Panc1 (cell line): ENCODE data around the gene C1orf115. TPM values are rescaled to one million over a fixed set of nuclear protein-coding genes. Genes with fewer than 3 reads are reported as not detected.

Experiments
- ATAC-seq: fragments of 200-7000 bp; cut with Tn5 transposase; 2 replicates; pipeline ENCODE4 v1.9.1; 2020; ENCODE audit warnings: mild to moderate bottlenecking, moderate library complexity
- BruUV-seq: library from RNA; stranded (reverse); fragments of 400-500 nt; replicated peaks from 2 replicates; lab custom pipeline; 2021; lab: Mats Ljungman, UMichigan
- CTCF ChIA-PET: fragments of 300-600 bp; sonication (Branson Sonifier 250); formaldehyde crosslinking; loops from one replicate; lab custom pipeline; 2022; ENCODE audit warnings: antibody characterized with exemption; lab: Charles Lee
- POLR2A ChIA-PET: fragments of 300-600 bp; sonication (Branson Sonifier 250); formaldehyde crosslinking; loops from one replicate; lab custom pipeline; 2022; ENCODE audit warnings: antibody characterized with exemption; lab: Charles Lee
- DNase-seq: peaks from one replicate; pipeline ENCODE4 v3.0.0-alpha.2; 2010; ENCODE audit warnings: low read depth, low spot score
- H3K27ac ChIP-seq: 2 replicates; pipeline ENCODE4 v1.5.1; 2011; ENCODE audit warnings: mild to moderate bottlenecking, low read length, inconsistent platforms
- H3K27me3 ChIP-seq: fragments of 200-500 bp; sonication (Bioruptor generic); 2 replicates; pipeline ENCODE4 v1.6.0; 2014; ENCODE audit warnings: low read length, inconsistent platforms; ENCODE audit not compliant: control insufficient read depth, insufficient read depth
- H3K36me3 ChIP-seq: fragments of 200-500 bp; sonication (Bioruptor generic); 2 replicates; pipeline ENCODE4 v1.5.1; 2014; ENCODE audit warnings: inconsistent platforms, mild to moderate bottlenecking, low read length, moderate library complexity; ENCODE audit not compliant: control insufficient read depth, insufficient read depth
- H3K4me1 ChIP-seq: 2 replicates; pipeline ENCODE4 v1.5.1; 2011; ENCODE audit warnings: inconsistent platforms, mild to moderate bottlenecking, low read length, moderate library complexity; ENCODE audit not compliant: control insufficient read depth, insufficient read depth
- H3K4me3 ChIP-seq, 2 experiments: 2 replicates each; pipeline ENCODE4 v1.5.1; 2011 to 2012; ENCODE audit warnings: low read depth in 2 of 2, low read length in 2 of 2, mild to moderate bottlenecking in 2 of 2, inconsistent platforms in 1 of 2, moderate library complexity in 1 of 2
- H3K9me3 ChIP-seq: fragments of 200-500 bp; sonication (Bioruptor generic); 2 replicates; pipeline ENCODE4 v1.5.1; 2014; ENCODE audit warnings: low read depth, mild to moderate bottlenecking, inconsistent platforms, low read length, moderate library complexity; ENCODE audit not compliant: control insufficient read depth, insufficient read depth
- CTCF ChIP-seq: fragments of 450-650 bp; IDR thresholded peaks from 2 replicates; pipeline ENCODE4 v1.5.1; 2017; ENCODE audit warnings: mild to moderate bottlenecking
- POLR2AphosphoS5 ChIP-seq: IDR thresholded peaks from 2 replicates; pipeline ENCODE4 v1.6.1; 2012; ENCODE audit warnings: mild to moderate bottlenecking, low read depth, low read length, moderate library complexity
- REST ChIP-seq, 2 experiments: IDR thresholded peaks; 2 replicates each; pipeline ENCODE4 v1.6.1; 2011 to 2012; ENCODE audit warnings: low read depth in 2 of 2, control low read depth in 1 of 2, low read length in 1 of 2, mild to moderate bottlenecking in 1 of 2, moderate library complexity in 1 of 2; ENCODE audit not compliant: insufficient read depth in 1 of 2
- SIN3A ChIP-seq: IDR thresholded peaks from 2 replicates; pipeline ENCODE4 v1.6.1; 2012; ENCODE audit warnings: low read depth, mild to moderate bottlenecking, low read length, moderate library complexity, borderline replicate concordance; ENCODE audit not compliant: insufficient read depth
- TCF7L2 ChIP-seq: IDR thresholded peaks from 2 replicates; pipeline ENCODE4 v1.6.1; 2011; ENCODE audit warnings: mild to moderate bottlenecking, low read depth, low read length, inconsistent platforms
- in situ Hi-C: cut with HindIII; loops from 2 replicates; pipeline ENCODE4 v1.10.0; 2016; ENCODE audit warnings: low sequenced_read_pairs, low pct_unique_long_range_greater_than_20kb
- intact Hi-C: fragments of 100-400 bp; cut with micrococcal nuclease; formaldehyde crosslinking; loops from one replicate; pipeline ENCODE4 v1.10.0; 2022; ENCODE audit not compliant: unreplicated experiment
- total RNA-seq: library from RNA; stranded (reverse); gene quantifications from one replicate; pipeline ENCODE4 v1.2.1, GENCODE V29; 2021; ENCODE audit not compliant: unreplicated experiment

C1orf115 gene
- total RNA-seq, 1 experiment from 2014 or later = 3.9 TPM

GRCh38 chr1:220673921-220674320, 16.2 kb upstream of the C1orf115 start:
- intact Hi-C loops = no loop called here
- H3K4me1 ChIP-seq = no peaks in the 10 kb centered on the region
- H3K36me3 ChIP-seq = no peaks in the 10 kb centered on the region
- CTCF ChIA-PET = no interaction called here
- no peaks in the 10 kb centered on the region; the same call in 1 of the 2 replicates for H3K27me3 ChIP-seq
- no peak overlapping the region for H3K4me3 ChIP-seq
- ATAC-seq (no peak), DNase-seq (no peak)
- H3K9me3 ChIP-seq = no peaks in the 10 kb centered on the region
- in situ Hi-C loops = no loop called here
- no TSS peak for BruUV-seq
- H3K27ac ChIP-seq = no peak overlapping the region
- TF ChIP-seq SIN3A = no peak
- TF ChIP-seq POLR2AphosphoS5 = no peak
- no peak for TF ChIP-seq REST (IDR thresholded peaks at IDR 0.05; ENCODE audit: insufficient read depth in 1 of 2, low read depth in 2 of 2, low read length in 1 of 2)
- TF ChIP-seq CTCF = no peak
- no peak for TF ChIP-seq TCF7L2
- POLR2A ChIA-PET = no interaction called here

DNA sequence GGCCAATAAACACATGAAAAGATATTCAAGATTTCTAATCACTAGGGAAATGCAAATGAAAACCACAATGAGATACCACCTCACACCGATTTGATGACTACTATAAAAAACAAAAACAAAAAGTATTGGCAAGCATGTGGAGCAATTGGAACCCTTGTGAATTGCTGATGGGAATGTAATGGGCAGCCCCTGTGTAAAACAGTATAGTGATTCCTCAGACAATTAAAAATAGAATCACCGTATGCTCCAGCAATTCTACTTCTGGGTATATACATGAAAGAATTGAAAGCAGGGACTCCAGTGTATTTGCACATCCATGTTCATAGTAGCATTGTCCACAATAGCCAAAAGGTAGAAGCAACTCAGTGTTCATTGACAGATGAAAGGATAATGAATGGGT, 12.9 kb upstream of the C1orf115 start:
- H3K27ac ChIP-seq = no peak overlapping the region
- POLR2A ChIA-PET = no interaction called here
- no peaks in the 10 kb centered on the region for H3K9me3 ChIP-seq
- intact Hi-C loops (no loop called here), in situ Hi-C loops (no loop called here)
- no peaks in the 10 kb centered on the region; the same call in 1 of the 2 replicates for H3K27me3 ChIP-seq
- TF ChIP-seq TCF7L2 = no peak
- TF ChIP-seq POLR2AphosphoS5 = no peak
- TF ChIP-seq CTCF = no peak
- no peak for TF ChIP-seq SIN3A
- no peak for TF ChIP-seq REST (IDR thresholded peaks at IDR 0.05; ENCODE audit: insufficient read depth in 1 of 2, low read depth in 2 of 2, low read length in 1 of 2)
- H3K36me3 ChIP-seq = no peaks in the 10 kb centered on the region
- DNase-seq (no peak), ATAC-seq (no peak)
- BruUV-seq = no TSS peak
- H3K4me3 ChIP-seq = no peak overlapping the region
- CTCF ChIA-PET = no interaction called here
- H3K4me1 ChIP-seq = 0 out of 2 replicates have a peak, but pooled peaks cover 2% of the 10 kb centered on the region
